HL-60/S4 treated with retinoic acid at 250 ng/mL for 4 days and 3 days (cell line): Measurements from ENCODE around the gene OSCAR.
"Not testable (repeated sequence)": the region's sequence is repeated elsewhere in the genome, so short reads cannot be mapped to it uniquely, and the experiment has no call there.

ENCODE experiments used
- in situ Hi-C: fragments of 300-500 bp; cut with MboI; formaldehyde crosslinking; loops from 2 replicates; pipeline ENCODE4 v1.7.0; 2022; ENCODE audit warnings: low sequenced_read_pairs

The OSCAR gene

DNA sequence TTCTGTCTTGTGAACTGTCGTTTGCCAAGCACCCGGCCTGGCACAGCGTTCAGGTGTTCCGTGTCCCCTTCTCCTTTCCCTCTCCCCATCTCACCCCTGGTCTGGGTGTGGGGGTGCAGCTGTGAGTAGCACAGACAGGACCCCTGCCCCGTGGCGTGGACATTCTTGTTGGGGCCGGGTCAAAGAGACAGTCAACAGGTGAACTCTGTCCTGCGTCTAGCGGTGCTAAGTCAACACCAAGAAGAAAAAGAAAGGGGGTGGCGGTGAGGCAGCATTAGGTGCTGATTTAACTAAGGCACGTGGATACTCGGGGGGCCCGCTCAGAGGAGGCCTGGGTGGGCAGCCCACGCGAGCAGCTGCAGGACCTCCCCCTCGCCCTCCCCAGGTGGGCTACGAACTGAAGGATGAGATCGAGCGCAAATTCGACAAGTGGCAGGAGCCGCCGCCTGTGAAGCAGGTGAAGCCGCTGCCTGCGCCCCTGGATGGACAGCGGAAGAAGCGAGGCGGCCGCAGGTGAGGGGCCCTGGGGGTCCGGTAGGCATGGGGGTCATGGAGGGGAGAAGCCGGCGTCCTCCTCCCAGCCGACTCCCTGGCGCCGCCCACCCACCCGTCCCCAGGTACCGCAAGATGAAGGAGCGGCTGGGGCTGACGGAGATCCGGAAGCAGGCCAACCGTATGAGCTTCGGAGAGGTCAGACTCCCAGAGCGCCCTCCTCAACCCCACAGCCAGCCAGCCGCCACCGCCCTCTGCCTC is 27.3 kb upstream of the OSCAR start:
- in situ Hi-C loops = no loop called here

DNA sequence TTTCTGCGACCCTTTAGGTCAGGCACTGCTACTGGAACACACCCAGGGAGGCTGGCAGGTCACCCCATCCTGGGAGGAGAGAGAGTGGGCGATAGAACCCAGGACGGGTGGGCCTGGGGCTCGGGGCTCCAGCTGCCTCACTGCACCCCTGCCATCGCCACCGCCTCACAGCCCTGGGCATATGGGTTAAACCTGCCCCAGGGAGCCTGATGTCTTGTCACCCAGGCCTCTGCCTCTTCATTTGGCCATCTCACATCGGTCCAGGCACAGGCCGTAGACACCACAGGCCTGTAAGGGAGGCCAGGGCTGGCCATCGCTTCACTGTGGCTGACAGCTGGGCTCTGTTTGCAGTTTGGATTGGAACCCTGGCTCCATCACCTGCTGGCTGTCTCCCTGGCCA is 25.1 kb upstream of the OSCAR start:
- in situ Hi-C loops = no loop called here

DNA sequence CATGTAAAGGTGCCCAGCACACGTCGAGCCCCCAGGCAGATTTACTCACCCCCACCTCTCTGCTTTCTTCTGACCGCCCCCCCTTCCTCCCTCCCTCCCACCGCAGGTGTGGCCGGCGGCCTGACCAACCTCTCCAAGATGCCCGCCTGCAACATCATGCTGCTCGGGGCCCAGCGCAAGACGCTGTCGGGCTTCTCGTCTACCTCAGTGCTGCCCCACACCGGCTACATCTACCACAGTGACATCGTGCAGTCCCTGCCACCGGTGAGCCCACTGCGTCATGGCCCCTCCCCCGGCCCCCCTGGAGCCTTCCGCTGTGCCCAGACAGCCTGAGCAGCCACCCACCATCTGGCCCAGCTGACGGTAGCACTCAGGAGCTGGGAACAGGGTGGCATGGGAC is 23.8 kb upstream of the OSCAR start:
- in situ Hi-C loops = no loop called here

DNA sequence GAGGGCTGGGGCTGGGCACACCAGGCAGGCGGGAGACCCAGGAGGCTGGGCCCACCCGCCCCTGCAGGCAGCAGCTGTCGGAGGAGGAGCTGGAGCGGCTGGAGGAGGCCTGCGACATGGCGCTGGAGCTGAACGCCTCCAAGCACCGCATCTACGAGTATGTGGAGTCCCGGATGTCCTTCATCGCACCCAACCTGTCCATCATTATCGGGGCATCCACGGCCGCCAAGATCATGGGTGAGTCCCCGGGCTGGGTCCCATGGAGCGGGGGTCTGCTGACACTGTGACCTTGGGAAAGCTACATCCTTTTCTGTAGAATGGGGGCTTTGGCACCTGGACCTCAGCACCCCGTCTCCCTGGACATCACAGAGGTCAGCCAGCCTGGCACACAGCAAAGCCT is 23.1 kb upstream of the OSCAR start:
- in situ Hi-C loops = no loop called here

DNA sequence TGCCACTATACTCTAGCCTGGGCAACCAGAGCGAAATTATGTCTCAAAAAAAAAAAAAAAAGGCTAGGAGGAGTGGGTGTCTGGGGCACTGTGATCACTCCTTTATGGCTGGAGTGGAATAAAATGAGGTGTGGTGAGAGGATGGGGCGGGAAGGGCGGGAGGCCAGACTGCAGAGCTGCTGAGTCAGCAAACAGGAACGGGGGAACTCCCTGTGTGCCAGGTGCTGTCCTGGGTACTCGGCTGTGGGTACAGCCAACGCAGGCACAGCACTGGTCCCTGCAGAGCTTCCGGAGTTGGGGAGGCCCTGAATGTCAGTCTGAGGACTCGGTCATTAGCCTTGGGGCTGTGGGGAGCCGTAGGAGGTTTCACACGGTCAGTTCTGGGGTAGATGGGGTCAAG is 20.7 kb upstream of the OSCAR start:
- in situ Hi-C loops = no loop called here

DNA sequence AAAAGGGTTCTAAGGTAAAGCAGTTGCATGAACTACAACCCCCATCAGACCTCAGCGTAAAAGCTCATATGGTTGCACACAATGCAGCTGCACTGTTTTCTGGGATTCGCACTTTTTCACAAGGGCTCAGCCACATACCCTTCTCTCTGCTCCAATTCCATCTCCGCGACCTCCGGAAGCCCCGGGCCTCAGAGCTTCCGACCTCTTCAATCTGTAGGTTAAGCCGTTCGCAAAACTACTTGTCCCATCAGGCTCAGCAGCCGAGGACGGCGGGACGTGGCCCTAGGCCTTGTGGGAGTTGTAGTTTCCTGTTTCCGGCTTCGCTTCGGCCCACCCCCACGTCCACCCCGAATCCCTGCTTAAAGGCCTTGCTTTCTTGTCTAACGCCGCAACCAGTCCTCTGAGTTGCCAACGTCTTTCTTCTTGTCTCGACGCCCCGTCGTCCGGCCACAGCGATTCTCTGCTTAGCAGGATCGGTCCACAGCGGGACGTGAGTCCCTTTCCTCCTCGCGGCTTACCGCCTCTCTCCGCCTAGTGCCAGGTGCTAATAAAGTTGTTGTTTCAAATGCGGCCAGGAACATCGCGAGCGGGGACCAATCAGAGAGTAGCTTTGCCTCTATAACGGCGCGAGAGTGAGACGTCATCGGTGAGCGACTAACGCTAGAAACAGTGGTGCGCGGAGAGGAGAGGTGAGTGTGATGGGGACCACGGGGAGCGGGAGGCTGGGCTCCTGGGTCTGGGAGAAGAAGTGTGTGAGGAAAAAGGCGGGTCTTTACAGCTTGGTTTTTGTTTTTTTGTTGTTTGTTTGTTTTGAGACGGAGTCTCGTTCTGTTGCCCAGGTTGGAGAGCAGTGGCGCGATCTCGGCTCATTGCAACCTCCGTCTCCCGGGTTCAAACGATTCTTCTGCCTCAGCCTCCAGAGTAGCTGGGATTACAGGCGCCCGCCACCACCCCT is 14.8 kb upstream of the OSCAR start, which contains the start of the genes PRPF31 and TFPT:
TSS of gene PRPF31 (plus strand) at position 646 of the 955 bp plus-strand sequence. CDS start 2,525 bp downstream, outside the sequence.
TSS of gene TFPT (minus strand) at position 549 of the 955 bp plus-strand sequence. CDS start at position 161, 388 bp downstream.
- in situ Hi-C loops = no loop called here

DNA sequence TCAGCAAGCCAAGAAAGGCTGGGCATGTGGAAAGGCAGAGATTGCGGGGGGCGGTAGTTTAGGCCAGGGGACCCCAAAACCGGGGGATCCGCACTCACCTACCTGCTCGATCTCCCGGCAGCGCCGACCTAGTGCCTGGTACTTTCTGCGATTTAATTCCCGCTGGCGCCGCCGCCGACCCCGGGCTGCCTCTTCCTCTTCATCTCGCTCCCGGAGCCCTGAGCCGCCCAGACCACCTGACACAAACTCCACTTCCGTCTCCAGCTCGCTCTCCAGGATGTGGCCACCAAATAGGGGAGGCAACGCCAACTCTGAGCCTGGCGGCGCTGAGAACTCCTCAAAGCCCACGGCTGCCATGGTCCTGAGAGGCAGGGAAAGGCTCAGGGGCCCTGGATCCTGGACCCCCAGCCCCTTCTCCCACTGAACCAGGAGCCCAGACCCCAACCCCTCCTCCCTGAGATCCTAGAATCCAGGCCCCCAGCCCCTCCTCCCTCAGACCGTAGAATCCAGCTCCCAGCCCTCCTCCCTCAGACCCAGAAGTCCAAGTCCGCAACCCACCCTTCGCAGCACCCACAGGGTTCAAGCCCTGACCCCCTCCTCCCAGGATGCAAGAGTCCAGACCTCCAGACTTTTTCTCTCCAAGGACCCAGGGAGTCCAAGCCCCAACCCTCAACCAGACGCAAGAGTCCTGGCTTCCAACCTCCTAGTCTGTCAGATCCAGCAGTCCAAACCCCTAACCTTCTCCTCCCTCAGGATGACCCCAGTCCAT is 13.9 kb upstream of the OSCAR start:
- in situ Hi-C loops = no loop called here

DNA sequence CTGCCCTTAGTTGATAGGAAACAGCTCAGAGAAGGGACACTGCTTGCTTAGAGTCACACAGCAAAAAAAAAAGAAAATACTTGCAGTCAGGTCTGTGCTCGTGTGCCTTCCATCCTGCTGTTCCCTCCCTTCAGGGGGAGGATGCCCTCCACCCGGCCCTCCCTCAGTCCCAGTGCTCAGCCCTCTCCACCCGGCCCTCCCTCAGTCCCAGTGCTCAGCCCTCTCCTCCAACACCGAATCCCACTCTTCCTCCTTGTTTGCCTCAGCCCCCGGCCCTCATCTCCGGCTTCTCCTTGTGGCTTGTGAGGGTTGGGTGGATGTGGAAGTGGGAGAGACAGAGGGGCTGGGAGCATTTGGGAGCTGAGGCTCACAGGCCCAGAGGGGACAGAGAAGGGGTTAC is 9.0 kb upstream of the OSCAR start:
- in situ Hi-C loops = no loop called here

DNA sequence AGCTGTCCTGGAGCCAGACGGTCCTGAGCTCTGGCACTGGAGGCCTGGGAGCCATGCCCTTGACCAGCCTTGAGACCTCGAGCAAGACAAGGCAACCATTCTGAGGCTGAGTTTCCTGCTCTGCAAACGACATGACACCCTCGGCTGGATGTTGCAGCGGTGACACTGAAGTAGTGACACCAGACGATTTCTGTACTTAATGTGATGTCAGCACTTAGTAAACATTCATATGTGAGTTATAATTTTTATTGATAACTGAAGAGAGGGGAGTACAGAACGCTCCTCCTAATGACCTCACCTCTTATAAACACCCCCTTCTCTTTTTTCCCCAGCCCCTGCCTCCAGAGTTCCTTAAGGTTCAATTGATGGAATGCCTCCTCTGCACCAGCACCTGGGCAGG is 7.9 kb upstream of the OSCAR start:
- in situ Hi-C loops = no loop called here

DNA sequence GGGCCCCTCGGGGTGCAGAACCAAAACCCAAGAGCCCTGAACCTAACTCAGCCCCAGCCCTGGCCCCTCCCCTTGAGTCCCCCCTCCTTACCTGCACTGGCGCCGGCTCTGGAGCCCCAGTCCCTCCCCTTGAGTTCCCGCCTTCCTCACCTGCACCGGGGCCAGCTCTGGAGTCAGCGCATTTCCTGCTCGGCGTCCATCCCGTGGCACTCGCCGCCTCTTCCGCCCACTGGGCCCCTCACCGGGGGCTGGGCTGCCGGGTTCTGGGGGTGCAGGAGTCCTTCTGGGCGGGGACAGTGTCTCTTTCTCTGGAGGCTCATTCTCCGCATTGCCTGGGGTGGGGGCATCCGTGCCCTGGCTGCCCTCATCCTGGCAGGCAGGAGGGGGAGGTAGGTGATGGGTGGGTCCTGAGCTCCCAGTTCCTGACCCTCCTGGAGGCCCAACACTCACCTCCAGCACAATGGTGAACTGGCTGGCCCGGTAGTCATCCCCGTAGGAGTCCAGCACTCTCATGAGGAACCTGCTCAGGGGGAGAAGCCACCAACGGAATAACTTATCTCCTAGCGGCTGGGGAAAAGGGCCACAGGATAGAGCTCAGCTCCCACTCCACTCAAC is 7.4 kb upstream of the OSCAR start:
- in situ Hi-C loops = no loop called here

DNA sequence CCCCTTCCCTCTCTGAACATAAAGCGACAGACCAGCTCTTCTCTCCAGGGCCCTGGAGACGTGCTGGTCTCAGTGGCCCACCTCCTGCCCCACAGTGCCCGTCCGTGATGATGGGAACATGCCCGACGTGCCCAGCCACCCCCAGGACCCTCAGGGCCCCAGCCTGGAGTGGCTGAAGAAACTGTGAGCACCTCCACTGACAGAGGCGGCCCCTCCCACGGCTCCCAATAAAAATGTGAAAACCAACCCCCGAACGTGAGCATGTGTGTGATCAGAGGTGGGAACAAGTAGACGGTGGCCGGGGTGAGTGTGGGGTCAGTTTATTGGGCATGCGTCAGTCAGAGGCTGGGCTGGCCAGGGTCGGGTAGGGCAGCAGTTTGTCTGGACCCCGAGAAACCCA is 6.1 kb upstream of the OSCAR start:
- in situ Hi-C loops = no loop called here

DNA sequence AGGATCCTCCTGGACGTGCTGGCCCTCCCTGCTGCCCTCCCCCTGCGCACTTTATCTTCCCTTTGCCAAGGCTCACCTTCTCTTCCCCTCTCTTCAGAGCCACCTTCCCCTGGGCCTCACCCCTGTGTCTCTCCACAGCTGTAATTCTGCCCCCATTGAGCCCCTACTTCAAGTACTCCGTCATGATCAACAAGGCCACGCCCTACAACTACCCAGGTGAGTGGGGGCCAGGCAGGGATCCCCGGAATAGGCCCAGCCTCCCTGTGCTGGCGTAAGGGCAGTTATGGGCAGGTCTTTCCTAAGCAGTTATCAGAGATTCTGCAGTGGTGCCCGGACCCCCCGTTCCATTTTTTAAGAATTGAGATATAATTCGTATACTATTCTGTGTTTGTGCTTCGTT is 5.2 kb upstream of the OSCAR start:
- in situ Hi-C loops = no loop called here

DNA sequence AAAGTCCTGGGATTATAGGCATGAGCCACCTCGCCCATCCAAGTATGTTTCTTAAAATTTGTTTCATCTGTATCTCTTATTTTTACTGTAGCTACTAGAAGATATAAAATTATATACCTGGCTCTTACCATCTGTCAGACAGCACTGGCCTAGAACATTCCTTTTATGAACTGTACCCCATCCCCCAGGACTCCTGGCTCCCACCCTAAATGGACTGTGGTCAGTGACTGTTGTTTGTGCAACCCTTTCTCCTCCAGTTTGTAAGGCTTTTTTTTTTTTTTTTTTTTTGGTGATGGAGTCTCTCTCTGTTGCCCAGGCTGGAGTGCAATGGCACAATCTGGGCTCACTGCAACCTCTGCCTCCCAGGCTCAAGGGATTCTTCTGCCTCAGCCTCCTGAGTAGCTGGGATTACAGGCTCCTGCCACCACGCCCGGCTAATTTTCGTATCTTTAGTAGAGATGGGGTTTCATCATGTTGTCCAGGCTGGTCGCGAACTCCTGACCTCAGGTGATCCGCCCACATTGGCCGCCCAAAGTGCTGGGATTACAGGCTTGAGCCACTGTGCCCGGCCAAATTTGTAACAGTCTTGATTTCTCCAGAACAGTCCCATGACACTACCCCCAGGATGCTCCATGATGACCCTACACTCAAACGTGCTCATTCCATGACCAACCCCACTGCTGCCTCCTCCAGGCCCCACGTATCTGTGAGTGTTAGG is 4.6 kb upstream of the OSCAR start:
- in situ Hi-C loops = no loop called here

DNA sequence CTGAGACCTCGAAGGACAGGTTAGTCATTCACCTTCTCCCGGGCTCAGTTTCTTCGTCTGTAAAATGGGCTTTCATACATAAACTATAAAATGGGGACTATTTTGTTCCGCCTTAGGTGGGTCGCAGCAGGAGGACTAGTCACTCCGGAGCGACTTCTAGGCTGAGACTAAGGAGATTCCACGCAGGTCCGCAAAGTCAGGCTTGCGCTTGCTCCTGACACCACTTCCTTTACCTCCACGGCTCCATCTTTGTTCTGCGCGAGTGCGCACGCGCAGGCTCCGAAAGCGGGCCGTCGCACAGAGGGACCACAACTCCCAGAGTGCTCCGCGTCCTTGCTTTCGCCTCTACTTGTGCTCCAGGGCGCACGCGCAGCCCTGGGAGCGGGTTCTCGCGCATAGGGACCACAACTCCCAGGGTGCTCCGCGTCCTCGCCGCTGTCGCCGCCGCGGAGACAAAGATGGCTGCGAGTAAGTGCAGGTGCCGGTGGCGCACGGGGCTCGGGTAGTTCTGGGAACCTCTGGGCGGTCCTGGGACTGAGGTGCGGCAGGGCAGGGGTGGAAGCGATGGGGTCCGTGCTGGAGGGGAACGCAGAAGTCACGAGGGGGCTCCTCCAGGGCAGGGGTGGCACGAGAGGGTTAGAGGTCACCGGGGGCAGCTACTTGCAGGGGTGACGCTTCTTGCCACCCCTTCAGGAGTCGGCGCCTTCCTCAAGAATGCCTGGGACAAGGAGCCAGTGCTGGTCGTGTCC is 2.0 kb upstream of the OSCAR start, which contains the start of gene NDUFA3:
TSS of gene NDUFA3 (plus strand) at position 435 of the 749 bp plus-strand sequence. CDS start at position 459, 24 bp downstream.
- in situ Hi-C loops = no loop called here

DNA sequence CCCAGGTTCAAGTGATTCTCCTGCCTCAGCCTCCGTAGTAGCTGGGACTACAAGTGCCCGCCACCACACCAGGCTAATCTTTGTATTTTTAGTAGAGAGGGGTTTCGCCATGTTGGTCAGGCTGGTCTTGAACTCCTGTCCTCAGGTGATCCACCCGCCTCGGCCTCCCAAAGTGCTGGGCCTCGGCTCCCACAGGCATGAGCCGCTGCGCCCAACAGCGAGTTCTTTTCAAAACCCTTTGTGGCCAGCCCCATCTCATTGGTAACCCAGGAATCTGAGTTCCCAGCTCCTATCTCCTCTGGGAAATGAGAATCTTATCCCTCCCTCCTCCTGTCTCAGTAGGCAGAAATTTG is 724 bp downstream of the OSCAR start:
- in situ Hi-C loops = not testable (repeated sequence)

DNA sequence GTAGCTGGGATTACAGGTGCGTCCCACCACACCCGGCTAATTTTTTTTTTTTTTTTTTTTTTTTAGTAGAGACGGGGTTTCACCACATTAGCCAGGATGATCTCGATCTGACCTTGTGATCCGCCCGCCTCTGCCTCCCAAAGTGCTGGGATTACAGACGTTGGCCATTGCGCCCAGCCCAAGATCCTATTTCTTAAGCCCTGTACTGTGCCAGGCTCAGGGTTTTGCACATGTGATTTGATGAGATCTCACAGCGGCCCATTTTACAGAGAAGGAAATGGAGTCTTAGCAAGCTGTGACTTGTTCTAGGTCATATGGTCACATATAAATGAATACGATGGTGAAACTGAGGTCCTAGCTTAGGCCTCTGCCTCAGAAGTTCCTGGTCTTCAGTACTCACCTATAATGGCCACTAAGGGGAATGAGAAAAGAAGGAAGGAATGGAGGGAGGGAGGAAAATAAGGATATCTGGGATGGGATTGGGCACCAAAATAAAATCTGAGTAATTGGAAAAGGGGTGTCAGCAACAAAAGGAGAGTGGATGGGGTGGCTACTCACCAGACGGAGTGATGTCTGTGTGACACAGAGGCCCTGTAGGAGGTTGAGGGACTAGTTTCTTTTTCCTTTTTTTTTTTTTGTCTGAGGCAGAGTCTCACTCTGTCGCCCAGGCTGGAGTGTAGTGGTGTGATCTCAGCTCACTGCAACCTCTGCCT is 1.3 kb downstream of the OSCAR start:
- in situ Hi-C loops = no loop called here

DNA sequence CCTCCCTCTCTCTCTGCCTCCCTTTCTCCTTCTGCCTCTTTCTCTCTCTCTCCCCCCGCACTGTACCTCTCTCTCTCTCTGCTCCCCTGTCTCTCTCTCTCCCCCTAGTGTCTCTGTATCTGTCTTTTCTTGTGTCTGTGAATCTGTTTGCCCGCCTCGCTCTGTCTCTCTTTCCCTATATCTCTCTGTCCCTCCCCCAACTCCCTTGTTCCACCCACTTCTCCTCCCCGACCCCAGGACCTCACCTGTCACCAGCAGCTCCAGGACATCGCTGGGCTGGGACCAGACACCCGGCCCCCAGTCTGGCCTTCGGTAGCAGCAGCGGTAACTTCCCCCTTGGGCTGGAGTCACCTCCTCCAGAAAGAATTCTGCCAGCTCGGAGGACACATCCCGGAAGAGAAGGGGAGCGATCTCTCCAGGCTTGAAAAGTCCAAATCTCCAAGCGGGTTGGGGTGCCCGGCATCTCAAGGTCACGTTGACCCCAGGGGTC is 3.9 kb downstream of the OSCAR start:
- in situ Hi-C loops = no loop called here

DNA sequence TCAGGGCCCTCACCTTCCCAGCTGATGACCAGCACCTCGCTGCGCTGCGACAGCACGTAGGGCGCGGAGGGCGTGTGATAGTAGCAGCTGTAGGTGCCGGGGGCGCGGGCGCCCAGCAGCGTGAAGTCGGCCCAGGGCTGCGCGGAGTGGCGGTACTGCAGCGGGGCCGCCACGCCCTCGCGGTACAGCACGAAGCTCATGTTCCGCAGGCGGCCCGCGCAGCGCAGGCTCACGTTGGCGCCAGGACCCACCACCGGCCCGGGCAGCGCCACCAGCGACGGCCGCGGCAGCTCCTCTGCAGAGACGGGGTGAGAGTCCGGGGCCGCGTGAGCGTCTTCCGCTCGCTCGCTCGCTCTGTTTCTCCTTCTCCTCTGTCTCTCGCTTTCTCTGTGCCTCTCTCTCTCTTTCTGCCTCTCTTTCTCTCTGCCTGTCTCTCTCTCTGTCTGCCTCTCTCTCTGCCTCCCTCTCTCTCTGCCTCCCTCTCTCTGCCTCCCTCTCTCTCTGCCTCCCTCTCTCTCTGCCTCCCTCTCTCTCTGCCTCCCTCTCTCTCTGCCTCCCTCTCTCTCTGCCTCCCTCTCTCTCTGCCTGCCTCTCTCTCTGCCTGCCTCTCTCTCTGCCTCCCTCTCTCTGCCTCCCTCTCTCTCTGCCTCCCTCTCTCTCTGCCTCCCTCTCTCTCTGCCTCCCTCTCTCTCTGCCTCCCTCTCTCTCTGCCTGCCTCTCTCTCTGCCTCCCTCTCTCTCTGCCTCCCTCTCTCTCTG is 4.6 kb downstream of the OSCAR start:
- in situ Hi-C loops = not testable (repeated sequence)
